UCSD-AML1 (cell line): ENCODE measurements around the gene NLGN1.
"Not testable (repeated sequence)": the region's sequence is repeated elsewhere in the genome, so short reads cannot be mapped to it uniquely, and the experiment has no call there.

Experiments used
- DNase-seq: peaks from one replicate; lab custom pipeline; 2025; ENCODE audit not compliant: unreplicated experiment; lab: John Stamatoyannopoulos, UW

The NLGN1 gene

DNA sequence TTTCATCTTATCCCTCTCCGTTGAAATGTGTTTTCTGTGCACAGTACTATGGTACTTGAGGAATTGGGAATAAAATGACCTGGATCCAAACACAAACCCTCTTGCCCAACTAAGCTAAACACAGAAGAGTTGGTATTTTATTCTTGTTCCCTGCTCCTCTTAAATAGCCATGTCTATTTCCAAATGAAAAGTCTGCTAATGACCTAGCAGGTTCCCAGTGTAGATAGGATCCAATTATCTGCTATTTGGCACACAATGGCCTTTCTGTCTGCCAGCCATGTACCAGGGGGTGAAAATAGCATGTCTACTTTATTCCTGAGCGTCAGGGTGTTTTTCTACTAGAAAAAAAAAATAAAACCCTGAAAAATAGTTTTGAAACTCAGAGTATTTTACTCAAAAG, 804.6 kb downstream of the NLGN1 start:
- no peak for DNase-seq

DNA sequence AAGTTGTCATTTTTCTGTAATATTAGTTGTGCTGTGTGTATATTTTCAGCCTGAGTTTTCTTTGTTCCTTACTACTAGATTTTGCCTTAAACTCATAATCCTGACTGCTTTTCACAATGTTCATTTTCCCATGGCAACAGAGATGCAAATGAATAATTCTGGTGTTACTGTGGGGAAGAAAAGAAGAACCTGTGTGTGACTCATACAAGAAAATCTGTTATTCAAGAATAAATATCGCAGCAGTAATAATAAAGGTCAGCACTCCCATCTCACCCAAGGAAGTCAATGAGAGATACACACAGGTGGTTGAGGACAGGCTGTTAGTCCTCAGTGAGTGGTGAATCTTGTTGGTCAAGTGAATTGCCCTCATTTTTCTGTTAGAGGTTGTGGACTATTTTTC, 805.0 kb downstream of the NLGN1 start:
- DNase-seq, result no peak

DNA sequence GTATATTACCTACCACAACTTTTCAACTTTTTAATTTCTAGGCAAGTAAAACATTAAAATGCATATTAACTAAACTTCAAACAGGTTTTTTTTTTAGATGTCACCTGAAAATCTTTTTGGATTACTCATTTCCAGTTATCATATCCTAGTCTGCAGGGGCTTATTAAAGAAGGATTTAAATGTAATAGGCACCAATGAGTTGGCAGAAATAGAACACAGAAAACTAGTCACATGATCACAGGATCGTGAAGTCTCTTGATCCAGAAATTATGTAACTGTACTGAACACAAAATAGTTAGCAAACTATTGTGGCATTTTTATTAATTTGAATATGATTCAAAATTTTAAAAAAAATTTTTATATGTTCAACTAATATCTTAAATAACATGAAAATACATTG, 807.2 kb downstream of the NLGN1 start:
- DNase-seq, result no peak

DNA sequence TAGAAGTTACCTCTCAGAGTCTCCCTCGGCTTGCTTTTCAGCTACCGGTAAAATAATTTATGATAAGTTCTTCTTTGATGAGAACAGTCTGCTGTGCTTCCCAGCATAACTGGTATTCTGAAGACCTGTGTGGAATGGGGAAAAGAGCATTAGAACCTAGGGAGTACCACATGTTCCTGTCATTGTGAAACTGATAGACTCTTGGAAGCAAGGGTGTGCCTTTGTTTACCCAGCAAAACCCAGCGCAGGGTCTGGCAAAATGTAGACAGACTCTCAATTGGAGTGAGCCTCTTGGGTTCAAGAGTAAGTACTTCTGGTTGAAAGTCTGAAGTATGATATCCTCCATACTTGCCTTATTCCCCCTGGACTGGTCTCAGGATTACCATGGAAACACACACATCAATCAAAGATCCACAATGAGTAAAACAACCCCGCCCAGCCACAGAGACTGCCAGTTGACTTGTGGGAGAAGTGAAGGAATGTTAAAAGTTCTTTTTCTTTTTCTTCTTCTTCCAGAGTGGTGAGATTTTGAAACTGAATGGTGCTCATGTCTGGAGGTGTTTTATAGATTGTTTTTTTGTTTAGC, 809.2 kb downstream of the NLGN1 start:
- DNase-seq, result no peak

DNA sequence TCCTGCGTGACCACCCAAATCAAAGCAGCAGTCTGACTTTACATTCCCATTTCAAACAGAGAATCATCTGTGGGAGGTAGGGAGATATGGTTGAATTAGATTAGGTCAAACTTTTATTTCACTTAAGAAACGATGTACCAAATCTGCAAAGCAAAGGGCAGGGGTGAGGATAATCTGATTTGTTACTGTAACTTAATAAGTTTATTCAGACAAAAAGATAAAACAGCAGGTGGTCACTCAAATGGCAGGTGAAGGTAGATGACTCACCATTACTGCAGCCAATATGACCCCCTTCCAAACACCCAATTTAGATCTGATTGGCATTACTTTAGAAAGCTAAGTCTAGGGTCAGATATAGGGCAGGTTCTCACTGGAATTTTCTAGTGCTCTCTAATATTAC, 810.6 kb downstream of the NLGN1 start:
- no peak for DNase-seq

DNA sequence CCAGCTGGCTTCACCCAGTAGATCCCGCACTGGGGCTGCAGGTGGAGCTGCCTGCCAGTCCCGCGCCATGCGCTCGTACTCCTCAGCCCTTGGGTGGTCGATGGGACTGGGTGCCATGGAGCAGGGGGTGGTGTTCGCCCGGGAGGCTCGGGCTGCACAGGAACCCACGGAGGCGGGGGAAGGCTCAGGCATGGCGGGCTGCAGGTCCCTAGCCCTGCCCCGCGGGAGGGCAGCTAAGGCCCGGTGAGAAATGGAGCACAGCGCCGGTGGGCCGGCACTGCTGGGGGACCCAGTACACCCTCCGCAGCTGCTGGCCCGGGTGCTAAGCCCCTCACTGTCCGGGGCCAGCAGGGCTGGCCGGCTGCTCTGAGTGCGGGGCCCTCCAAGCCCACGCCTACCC, 814.4 kb downstream of the NLGN1 start:
- not testable (repeated sequence) for DNase-seq

DNA sequence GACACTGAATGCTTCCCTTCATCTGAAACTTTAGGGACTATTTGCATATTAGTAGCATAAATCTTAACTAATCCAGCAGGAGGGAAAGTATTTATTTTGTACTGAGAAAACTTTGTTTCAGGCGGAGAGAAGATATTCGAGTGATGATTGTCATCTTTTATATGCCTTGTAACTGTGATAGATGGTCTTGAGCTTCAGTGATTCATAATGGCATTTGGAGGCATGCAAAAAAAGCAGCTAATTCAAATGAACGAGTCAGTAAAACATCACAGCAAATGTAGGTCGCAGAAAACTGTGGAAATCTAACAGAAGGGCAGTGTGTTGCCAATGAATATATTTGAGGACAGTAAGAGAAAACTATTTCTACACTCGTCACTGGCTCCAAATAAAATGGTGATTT, 817.9 kb downstream of the NLGN1 start:
- DNase-seq, result no peak

DNA sequence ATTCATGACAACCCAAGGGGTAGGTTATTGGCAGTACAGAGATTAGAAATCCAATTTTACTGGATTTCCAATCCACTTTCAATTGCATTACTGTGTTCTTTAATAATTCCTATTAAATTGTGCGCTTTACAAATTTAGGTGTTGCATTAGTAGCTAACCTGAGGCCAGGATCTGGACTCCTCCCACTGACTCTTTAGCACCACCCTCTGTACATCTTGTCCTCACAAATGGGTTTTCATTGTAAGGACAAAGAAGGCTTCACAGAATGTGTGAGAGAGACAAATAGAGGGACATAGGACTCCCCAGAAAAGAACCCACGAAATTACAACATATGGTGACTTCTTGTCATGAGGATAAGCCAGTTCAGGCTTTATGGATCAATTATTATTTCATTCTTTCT, 818.5 kb downstream of the NLGN1 start:
- no peak for DNase-seq

DNA sequence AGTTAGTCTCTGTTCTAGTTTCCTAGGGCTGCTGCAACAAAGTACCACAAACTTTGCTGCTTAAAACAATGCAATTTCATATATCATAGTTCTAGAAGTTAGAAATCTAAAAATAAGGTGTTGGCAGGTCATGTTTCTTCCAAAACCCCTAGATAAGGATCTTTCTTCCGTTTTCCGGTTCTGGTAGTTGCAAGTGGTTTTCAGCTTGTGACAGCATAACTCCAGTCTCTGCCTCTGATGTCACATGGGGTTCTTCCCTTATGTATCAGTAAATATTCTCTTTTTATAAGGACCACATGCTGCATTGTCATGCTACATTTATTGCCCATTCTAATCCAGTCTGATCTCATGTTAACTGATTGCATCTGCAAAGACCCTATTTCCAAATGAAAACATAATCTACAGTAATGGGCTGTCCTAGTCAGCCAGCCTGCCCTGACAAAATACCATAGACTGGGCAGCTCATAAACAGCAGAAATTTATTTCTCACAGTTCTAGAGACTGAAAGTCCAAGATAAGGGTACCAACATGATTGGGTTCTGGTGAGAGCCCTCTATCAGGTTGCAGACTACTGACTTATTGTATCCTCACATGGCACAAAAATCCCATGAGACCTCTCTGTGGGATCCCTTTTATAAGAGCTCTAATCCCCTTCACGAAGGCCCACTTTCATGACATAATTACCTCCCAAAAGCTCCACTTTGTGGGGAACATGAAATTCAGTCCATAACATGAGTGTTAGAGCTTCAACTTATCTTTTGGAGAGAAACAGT, 819.6 kb downstream of the NLGN1 start:
- no peak for DNase-seq

DNA sequence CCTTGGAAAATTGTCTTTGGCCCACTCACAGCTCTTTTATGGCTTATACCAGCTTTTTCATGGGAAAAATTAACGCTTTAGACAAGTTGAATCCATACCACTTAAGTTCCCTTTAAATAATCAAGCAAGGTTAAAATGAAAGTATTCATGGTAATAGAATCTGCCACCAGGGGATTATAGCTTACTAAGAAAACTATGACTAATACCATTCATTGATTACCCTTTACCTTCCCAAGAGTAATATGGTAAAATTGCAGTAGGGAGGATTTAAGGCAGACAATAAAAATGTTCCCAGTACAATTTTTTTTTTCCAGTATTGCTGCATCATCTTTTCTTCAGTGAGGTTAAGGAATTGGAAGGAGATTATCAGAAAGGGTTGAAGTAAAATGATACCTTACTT, 820.5 kb downstream of the NLGN1 start:
- DNase-seq, result no peak

DNA sequence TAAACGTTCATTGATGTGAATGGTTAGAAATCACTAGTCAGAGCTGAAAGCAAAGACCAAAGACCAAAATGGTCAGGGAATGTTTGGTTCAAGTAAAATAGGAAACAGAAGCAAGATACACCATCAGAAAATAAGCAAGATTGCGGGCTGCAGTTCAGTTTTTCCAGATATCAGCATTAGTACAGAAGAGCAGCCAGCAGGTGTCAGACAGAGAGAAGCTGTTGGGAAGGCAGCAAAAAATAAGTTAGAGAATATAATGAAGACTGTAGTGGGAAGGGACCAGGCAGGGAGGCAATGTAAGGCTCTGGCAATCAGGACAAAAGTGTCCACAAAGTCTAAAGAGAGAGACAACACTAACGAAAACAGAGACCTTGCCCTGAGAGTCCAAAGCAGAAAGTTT, 822.2 kb downstream of the NLGN1 start:
- DNase-seq, result no peak

DNA sequence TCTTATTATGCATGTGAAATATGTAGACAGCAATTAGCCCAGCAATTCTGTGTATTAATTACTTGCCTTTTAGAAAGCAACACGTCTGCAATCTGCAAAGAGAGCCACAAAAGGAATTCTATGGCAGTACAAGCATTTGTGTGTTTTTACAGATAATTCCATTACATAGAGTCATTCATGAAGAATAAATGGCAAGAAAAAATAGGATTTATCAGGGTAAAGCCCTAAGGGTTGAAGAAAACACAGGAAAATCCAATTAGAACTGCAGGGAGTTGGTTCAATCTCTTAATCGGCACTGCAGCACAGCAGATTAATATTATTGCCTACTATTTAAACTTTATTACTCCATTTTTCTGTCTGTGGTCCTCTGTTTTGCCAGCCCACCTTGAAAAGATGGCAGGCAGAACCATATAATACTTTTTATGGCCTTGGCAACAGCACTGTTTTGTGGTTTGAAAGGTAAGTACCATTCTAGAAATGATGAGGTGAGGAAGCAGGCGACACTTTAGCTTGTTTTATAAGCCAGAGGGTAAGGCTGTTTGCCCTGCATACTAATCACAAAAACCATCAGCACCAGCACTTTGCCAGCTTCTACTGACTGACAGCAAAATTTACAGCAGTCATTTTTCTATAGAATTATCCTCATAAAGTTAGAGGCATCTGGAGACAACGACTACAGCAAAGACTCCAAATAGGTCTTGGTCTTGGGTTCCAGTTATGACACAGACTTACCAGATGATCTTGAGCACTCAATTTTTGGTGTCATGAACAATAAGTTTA, 823.4 kb downstream of the NLGN1 start:
- no peak for DNase-seq

DNA sequence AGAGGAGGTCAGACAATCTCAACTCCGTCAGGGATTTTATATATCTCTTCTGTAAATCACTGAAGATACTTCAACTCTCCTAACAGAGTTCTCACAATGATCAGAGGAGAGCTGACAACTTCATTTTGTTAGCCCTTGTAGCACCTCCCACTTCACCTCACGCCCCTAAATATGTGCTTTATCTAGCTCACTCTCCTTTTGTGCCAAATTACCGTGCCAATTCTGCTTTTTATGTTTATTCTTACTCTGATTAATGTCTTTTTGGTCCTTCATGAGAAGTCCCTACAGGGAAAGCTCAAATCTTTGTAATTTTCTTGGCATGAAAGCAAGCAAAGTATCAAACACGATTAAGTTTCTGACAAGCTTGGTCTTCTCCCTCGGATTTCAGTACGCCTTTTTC, 825.5 kb downstream of the NLGN1 start:
- DNase-seq, result no peak

DNA sequence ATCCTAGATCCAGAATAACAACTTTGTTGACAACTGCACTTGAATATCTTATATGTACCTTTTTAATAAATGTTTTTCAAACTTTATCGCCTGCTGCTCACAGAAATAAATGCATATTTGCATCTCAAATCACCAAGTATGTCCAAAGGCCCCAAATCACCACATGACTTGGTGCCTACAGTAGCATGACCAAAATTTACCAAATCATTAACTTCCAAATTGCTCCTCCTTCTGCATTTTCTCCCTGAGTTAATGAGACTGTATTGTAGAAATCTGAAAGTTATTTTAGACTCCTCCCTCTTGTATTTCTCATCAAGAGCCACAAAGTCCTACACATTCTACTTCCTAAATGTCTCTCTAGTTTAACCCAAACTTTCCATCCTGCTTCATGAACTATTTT, 826.1 kb downstream of the NLGN1 start:
- DNase-seq, result no peak

DNA sequence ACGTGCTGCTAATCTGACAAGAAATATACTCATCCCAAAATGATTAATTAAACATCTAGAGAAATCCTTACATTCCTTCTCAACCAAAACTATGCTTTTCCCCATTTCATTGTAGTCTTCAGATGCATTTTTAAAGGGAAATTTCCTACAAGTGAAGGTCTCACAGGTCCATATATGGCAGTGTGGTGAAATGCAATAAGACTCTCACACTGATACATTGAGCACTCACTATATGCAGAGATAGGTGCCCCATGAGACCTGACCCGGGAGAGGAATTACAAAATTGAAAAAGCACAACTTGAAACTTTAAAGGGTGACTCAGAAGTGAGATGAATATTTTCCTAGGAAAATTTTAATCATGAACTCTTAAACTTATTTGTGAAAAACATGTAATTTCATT, 832.4 kb downstream of the NLGN1 start:
- DNase-seq, result no peak

DNA sequence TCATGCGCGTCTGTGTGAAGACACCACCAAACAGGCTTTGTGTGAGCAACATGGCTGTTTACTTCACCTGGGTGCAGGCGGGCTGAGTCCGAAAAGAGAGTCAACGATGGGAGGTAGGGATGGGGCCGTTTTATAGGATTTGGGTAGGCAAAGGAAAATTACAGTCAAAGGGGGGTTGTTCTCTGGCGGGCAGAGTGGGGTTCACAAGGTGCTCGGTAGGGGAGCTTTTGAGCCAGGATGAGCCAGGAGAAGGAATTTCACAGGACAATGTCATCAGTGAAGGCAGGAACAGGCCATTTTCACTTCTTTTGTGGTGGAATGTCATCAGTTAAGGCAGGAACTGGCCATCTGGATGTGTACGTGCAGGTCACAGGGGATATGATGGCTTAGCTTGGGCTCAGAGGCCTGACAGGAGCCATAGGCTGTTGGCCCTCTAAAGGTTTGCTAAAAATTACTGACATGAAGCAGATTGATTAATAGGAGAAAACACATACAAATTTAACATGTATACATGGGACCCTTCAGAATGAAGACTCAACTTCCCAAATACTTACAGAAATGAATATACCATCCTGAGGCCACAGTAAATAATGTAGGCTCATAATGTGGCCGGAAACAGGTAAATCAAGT, 834.6 kb downstream of the NLGN1 start:
- not testable (repeated sequence) for DNase-seq

DNA sequence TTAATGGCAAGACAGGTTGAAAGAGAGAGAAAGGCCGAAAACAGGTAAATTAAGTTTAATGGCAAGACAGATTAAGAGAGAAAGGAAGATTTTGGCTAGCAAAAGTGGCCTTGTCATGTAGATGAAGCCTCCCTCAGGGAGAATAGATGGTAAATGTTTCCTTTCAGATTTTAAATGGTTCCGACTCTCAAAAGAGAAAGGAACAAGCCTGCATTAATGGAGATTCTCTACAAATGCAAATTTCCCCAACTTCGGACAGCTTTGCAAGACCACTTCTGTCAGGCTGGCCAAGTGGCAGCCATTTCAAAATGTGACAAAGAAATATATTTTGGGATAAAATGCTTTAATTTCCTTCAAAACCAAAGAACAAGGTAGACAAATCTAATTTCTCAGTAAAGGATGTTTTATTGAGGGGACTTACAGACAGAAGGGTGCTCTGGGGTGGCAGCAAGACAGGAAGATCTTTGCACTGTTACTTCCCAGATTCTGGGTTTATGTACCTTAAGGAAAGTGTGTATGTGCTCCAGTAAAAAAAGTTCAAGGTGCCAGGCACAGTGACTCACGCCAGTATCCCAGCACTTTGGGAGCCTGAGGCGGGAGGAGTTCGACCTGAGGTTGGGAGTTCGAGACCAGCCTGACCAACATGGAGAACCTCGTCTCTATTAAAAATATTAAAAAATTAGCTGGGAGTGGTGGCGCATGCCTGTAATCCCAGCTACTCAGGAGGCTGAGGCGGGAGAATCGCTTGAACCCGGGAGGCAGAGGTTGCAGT, 835.3 kb downstream of the NLGN1 start:
- no peak for DNase-seq

DNA sequence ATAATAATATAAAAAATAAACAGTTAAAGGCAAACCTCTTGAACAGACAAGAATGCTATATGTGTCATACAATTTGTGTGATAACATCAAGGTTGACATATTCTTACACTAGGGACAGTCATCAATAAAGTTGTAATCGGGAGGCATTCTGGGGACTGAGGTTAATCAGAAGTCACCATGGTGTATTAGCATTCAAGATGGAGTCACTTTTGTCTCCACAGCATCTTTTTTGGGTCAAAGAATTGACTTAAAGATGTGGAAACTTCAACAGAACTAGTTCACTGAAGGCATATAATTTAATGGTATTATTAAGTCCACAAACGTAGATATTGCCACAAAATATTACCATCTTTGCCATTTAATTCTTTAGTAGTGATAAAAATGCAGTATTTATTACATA, 836.0 kb downstream of the NLGN1 start:
- DNase-seq, result no peak

DNA sequence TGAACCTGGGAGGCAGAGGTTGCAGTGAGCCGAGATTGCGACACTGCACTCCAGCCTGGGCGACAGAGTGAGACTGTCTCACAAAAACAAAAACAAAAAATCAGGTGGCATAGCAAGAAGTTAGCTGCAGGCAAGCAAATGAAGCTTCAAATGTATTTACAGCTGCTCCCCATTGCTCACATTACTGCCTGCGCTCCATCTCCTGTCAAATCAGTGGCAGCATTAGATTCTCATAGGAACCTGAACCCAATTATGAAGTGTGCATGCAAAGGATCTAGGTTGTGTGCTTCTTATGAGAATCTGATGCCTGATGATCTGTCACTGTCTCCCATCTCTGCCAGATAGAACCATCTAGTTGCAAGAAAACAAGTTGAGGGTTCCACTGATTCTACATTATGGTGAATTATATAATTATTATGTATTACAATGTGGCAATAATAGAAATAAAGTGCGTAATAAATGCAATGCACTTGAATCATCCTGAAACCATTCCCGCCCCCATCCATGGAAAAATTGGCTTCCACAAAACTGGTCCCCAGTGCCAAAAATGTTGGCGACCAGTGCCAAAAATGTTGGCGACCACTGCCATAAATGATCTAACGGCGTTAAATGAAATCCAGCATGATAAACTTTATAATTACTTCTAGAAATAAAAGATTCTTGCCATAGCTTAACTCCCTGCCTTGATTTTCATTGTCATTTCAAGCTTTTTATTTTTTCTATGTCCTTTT, 844.9 kb downstream of the NLGN1 start:
- no peak for DNase-seq

DNA sequence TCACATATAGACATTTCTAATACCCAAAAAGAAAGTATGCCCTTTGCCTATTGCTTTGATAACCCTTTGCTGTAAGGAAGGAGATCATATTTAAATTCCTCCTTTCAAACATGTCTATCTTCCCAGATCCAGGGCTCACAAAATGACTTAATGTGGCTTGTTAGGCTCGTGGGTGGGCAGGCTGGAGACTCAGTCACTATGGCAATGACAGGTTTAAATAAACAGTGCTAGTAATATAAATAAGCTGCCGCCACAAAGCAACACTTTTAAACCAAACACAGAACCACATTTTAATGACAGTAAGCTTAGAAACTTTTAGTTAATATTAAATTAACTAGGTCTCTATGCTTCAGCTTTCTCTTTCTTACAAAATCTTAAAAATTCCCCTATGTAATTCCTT, 845.6 kb downstream of the NLGN1 start:
- peak; percentile 2 for DNase-seq
